Spleen (tissue), 11 donors: ENCODE measurements around the gene RSAD1. TPM values are rescaled to one million over a fixed set of nuclear protein-coding genes. Genes with fewer than 3 reads are reported as not detected.

Source experiments
- DNase-seq: peaks from one replicate; pipeline ENCODE4 v3.0.0-alpha.2; 2020
- H3K27ac ChIP-seq, 8 donors: fragments of 200-600 bp; sonication (generic) in 7 of 8; 1 replicate in 4 of 8; 2 replicates in 4 of 8; pipeline versions ENCODE4 v1.5.0 to v1.8.0; 2016 to 2021; ENCODE audit warnings: inconsistent platforms in 4 of 8, mild to moderate bottlenecking in 4 of 8, moderate library complexity in 1 of 8
- H3K27me3 ChIP-seq, 7 donors: fragments of 200-600 bp; sonication (generic) in 6 of 7; replicated peaks in 1 of 7; 1 replicate in 4 of 7; 2 replicates in 3 of 7; pipeline versions ENCODE4 v1.5.0 to v1.8.0; 2016 to 2021; ENCODE audit warnings: inconsistent platforms in 3 of 7, mild to moderate bottlenecking in 1 of 7
- H3K36me3 ChIP-seq, 6 donors: fragments of 200-600 bp; sonication (generic) in 5 of 6; 1 replicate in 4 of 6; 2 replicates in 2 of 6; pipeline versions ENCODE4 v1.5.0 to v1.8.0; 2016 to 2021; ENCODE audit warnings: inconsistent platforms in 2 of 6
- H3K4me1 ChIP-seq, 6 donors: fragments of 200-600 bp; sonication (generic) in 5 of 6; 1 replicate in 3 of 6; 2 replicates in 3 of 6; pipeline versions ENCODE4 v1.5.0 to v1.8.0; 2016 to 2021; ENCODE audit warnings: inconsistent platforms in 3 of 6
- H3K4me3 ChIP-seq, 8 donors: fragments of 200-600 bp; sonication (generic) in 7 of 8; 1 replicate in 4 of 8; 2 replicates in 4 of 8; pipeline versions ENCODE4 v1.5.0 to v1.8.0; 2016 to 2021; ENCODE audit warnings: inconsistent platforms in 4 of 8, mild to moderate bottlenecking in 4 of 8, moderate library complexity in 2 of 8
- H3K9me3 ChIP-seq, 8 donors: fragments of 200-600 bp; sonication (generic) in 7 of 8; 1 replicate in 4 of 8; 2 replicates in 4 of 8; pipeline versions ENCODE4 v1.5.0 to v1.8.0; 2016 to 2021; ENCODE audit warnings: inconsistent platforms in 4 of 8
- POLR2A ChIP-seq, 3 donors: fragments of 450-650 bp; IDR thresholded peaks; one replicate each; pipeline ENCODE4 v1.5.1; 2017; ENCODE audit warnings: antibody characterized with exemption in 3 of 3, mild to moderate bottlenecking in 1 of 3
- POLR2AphosphoS5 ChIP-seq, 3 donors: sonication (generic); formaldehyde crosslinking; IDR thresholded peaks; one replicate each; pipeline ENCODE4 v1.5.1; 2017; ENCODE audit warnings: antibody characterized with exemption in 3 of 3
- WGBS, 5 donors: extraction: QIAGEN DNeasy Blood & Tissue Kit in 3 of 5; methylation state at CpG; one replicate each; pipeline versions ENCODE4 v1.1.5 to v1.1.7; 2013 to 2018; 5-methylcytosine and 5-hydroxymethylcytosine counted together
- intact Hi-C: fragments of 100-400 bp; cut with DNase I; formaldehyde crosslinking; loops from one replicate; pipeline ENCODE4 v1.15.0; 2023; ENCODE audit warnings: low total_unique reads
- polyA plus RNA-seq, 3 donors: library from polyadenylated mRNA; stranded (reverse); fragments of 200-250 nt; gene quantifications; one replicate each; pipeline ENCODE4 v1.2.1, GENCODE V29; 2013
- total RNA-seq, 7 donors: library from RNA; depleted of rRNA in 3 of 7; stranded (reverse); fragments of >200 nt in 3 of 7; fragmentation: NEBNext Ultra II Directional in 4 of 7; extraction: Animal tissue kit (Norgen Biotek cat#: 25700) in 4 of 7; gene quantifications; one replicate each; pipeline versions ENCODE4 v1.1.0 to v1.2.1, GENCODE V29; 2016 to 2021
- TF ChIP-seq, protein P1 (sequence below), 11 experiments: fragments of 200-600 bp in 7 of 11; fragments of 450-650 bp in 4 of 11; sonication (generic) in 4 of 11; IDR thresholded peaks in 8 of 11; conservative IDR thresholded peaks in 3 of 11; 1 replicate in 7 of 11; 2 replicates in 4 of 11; pipeline versions ENCODE4 v1.4.0 to v1.8.0; 2016 to 2021; ENCODE audit warnings: antibody characterized with exemption in 11 of 11, inconsistent platforms in 4 of 11, mild to moderate bottlenecking in 1 of 11
- donor health status: healthy with polysubstance abuse.
- donor health status: DM: no; HTN: no; CAD: no; lungs with moderate emphysema.
- donor health status: DM: no; HTN: no; CAD: no.
- donor health status: Bipolar disorder and iron deficiency.
- donor health status: healthy.
- donor health status: DM: no; HTN: no; CAD: no.
- donor health status: DM: yes; HTN: yes; CAD: no.

Gene RSAD1
- total and polyA plus RNA-seq, 10 donors, result 24.1 to 56.2 (median 38.8) TPM

DNA sequence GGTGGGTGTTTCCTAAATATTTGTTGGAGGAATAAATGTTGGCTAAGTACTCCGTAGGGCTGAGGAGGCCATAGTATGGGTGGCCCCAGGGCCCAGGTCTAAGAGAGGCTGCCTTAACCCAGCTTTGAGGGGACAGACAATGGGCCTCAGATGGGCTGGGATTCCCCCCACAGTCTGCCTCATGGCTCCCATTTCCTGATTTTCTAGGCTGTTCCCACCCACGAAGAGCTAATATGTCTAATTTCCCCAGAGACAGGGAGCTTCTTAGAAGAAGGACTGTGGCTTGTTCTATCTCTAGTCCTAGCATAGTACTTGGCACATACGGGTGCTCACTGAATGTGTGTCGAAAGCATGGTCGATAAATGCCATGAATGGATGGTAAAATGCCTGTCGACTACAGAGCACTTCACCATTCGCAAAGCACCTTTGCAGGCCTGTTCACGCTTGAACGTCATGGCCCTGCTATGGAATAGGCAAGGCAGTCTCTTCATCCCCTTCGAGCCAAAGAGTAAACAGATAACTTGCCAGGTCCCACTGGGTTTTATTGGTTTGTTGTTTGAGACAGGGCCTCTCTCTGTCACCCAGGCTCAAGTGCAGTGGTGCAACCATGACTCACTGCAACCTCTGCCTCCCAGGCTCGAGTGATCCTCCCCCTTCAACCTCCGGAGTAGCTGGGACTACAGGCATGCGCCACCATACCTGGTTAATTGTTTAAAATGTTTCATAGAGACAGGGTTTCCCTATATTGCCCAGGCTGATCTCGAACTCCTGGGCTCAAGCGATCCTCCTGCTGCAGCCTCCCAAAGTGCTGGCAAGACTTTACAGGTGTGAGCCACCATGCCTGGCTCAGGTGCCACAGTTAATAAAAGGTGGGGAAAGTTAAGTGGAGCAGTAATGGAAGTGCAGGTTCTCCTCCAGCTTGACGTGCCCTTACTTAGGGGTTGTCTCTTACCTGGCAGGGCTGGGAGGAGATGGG is 19.7 kb upstream of the RSAD1 start:
- Histone ChIP-seq H3K9me3 (no peaks in the 10 kb centered on the region), H3K27me3 (no peaks in the 10 kb centered on the region), H3K27ac (no peak overlapping the region), H3K4me1 (no peaks in the 10 kb centered on the region), H3K4me3 (no peak overlapping the region), H3K36me3 (peaks cover 0 to 50% (median 0%) of the 10 kb centered on the region in 6 donors)
- peak; percentile 23 for DNase-seq
- TF ChIP-seq, protein P1, sequence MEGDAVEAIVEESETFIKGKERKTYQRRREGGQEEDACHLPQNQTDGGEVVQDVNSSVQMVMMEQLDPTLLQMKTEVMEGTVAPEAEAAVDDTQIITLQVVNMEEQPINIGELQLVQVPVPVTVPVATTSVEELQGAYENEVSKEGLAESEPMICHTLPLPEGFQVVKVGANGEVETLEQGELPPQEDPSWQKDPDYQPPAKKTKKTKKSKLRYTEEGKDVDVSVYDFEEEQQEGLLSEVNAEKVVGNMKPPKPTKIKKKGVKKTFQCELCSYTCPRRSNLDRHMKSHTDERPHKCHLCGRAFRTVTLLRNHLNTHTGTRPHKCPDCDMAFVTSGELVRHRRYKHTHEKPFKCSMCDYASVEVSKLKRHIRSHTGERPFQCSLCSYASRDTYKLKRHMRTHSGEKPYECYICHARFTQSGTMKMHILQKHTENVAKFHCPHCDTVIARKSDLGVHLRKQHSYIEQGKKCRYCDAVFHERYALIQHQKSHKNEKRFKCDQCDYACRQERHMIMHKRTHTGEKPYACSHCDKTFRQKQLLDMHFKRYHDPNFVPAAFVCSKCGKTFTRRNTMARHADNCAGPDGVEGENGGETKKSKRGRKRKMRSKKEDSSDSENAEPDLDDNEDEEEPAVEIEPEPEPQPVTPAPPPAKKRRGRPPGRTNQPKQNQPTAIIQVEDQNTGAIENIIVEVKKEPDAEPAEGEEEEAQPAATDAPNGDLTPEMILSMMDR (IDR thresholded peaks at IDR 0.05 in 8 of 11, conservative IDR thresholded peaks at IDR 0.05 in 3 of 11), result no peak
- no peak for TF ChIP-seq POLR2AphosphoS5 (IDR thresholded peaks at IDR 0.05)
- no peak for TF ChIP-seq POLR2A (IDR thresholded peaks at IDR 0.05)
- intact Hi-C loops, result no loop called here
- 84 to 93% (median 89%) methylated on average over 14 to 16 of the region's 16 CpGs for WGBS, 5 donors

DNA sequence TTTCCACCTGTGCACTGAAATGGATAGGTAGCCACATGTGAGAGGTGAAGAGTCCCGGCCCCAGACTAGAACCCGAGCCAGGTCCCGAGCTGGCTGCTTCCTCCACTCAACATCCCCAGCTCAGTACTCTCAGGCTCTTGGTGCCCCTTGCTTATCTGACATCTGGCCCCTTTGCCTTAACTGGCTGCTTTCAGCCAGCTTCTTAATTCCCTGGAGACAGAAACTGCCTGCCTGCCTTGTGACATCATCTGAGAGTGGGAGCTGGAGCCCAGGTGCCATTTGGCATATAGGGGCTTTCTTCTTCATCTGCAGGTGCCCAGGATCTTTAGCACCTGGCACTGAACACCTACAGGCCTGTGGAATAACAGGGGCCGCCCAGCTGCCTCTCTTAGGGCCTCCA is 18.9 kb upstream of the RSAD1 start:
- H3K4me1 ChIP-seq, result no peaks in the 10 kb centered on the region
- DNase-seq, result peak; percentile 29
- H3K9me3 ChIP-seq, result no peaks in the 10 kb centered on the region
- H3K27ac ChIP-seq, result no peak overlapping the region
- H3K4me3 ChIP-seq, result no peak overlapping the region
- TF ChIP-seq POLR2AphosphoS5 (IDR thresholded peaks at IDR 0.05) (no peak), POLR2A (IDR thresholded peaks at IDR 0.05) (no peak)
- intact Hi-C loops, result no loop called here
- WGBS, 5 donors, result 83 to 95% (median 91%) methylated on average over 4 of the region's 4 CpGs
- H3K36me3 ChIP-seq, result peaks cover 0 to 47% (median 0%) of the 10 kb centered on the region in 6 donors
- H3K27me3 ChIP-seq, result no peaks in the 10 kb centered on the region

DNA sequence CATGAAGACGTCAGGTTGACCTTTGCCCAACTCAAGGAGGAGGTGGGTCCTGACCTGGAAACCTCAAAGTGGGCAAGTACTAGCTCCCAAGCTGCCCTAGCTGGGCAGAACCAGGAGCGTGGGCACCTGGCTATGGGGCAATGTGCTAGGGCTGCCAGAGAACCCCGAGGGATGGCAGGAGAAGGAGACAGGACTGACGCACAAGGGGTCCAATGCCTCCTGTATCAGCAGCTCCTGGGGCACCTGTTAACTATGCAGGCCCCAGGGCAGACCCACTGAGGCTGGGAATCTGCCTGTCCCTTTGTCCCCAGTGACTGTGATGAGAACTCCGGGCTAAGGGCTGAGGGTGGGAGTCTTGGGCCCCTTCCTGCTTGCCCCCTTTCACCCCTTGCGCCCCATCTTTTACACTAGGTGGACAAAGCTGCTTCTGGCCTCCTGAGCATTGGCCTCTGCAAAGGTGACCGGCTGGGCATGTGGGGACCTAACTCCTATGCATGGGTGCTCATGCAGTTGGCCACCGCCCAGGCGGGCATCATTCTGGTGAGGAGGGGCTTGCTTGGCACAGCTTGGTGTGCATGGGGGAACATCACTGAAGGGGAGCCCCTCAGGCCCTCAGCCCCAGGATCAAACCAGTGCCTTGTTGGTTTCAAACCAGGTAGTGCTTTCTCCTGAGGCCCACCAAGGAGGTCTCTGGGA is 17.7 kb upstream of the RSAD1 start:
- TF ChIP-seq, protein P1 (IDR thresholded peaks at IDR 0.05 in 8 of 11, conservative IDR thresholded peaks at IDR 0.05 in 3 of 11), result no peak
- TF ChIP-seq POLR2A (IDR thresholded peaks at IDR 0.05), result no peak
- intact Hi-C loops, result no loop called here
- Histone ChIP-seq H3K27ac (no peak overlapping the region), H3K27me3 (no peaks in the 10 kb centered on the region), H3K4me1 (no peaks in the 10 kb centered on the region), H3K9me3 (no peaks in the 10 kb centered on the region), H3K36me3 (peaks cover 0 to 36% (median 0%) of the 10 kb centered on the region in 6 donors), H3K4me3 (no peak overlapping the region)
- DNase-seq, result peak; percentile 55
- 83 to 95% (median 93%) methylated on average over 8 to 9 of the region's 9 CpGs for WGBS, 5 donors

DNA sequence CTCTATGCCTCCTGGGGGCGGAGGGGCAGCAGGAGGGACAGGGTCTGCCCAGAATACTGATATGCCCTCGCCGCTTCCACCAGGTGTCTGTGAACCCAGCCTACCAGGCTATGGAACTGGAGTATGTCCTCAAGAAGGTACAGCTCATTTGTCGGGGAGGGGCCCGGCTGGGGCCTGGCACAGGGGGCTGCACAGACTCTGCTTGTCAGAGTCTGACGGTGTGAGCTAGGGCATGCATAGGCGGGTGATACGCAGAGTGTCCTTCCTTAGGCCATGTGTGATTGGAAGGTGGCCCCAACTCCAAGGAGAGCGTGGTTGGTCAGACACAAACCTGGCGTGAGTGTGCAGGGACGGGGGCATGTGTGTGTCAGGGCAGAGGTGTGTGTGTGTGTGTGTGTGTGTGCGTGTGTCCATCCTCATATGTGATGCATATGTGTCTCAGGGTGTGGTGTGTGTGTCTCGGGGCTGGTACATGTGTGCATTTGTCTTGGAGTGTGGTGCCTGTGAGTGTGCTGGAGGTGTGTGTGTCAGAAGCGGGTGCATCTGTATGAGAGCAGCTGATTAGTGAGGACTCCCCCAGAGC is 17.0 kb upstream of the RSAD1 start:
- Histone ChIP-seq H3K27ac (no peak overlapping the region), H3K27me3 (no peaks in the 10 kb centered on the region), H3K4me1 (no peaks in the 10 kb centered on the region), H3K36me3 (peaks cover 0 to 33% (median 0%) of the 10 kb centered on the region in 6 donors), H3K4me3 (no peak overlapping the region), H3K9me3 (no peaks in the 10 kb centered on the region)
- intact Hi-C loops, result no loop called here
- TF ChIP-seq, protein P1 (IDR thresholded peaks at IDR 0.05 in 8 of 11, conservative IDR thresholded peaks at IDR 0.05 in 3 of 11), result no peak
- TF ChIP-seq POLR2AphosphoS5 (IDR thresholded peaks at IDR 0.05), result no peak
- TF ChIP-seq POLR2A (IDR thresholded peaks at IDR 0.05), result no peak
- 89 to 95% (median 92%) methylated on average over 14 of the region's 14 CpGs for WGBS, 5 donors
- peak; percentile 59 for DNase-seq
